ENCODE measurements around the gene VWF.

GRCh38 chr12:6061660-6062059 is 62.8 kb downstream of the VWF start:
- no peak for TF ChIP-seq CEBPB (IDR thresholded peaks at IDR 0.05; ENCODE audit: borderline replicate concordance in 1 of 2, low read depth in 2 of 2, low read length in 2 of 2)
- TF ChIP-seq, protein P1, sequence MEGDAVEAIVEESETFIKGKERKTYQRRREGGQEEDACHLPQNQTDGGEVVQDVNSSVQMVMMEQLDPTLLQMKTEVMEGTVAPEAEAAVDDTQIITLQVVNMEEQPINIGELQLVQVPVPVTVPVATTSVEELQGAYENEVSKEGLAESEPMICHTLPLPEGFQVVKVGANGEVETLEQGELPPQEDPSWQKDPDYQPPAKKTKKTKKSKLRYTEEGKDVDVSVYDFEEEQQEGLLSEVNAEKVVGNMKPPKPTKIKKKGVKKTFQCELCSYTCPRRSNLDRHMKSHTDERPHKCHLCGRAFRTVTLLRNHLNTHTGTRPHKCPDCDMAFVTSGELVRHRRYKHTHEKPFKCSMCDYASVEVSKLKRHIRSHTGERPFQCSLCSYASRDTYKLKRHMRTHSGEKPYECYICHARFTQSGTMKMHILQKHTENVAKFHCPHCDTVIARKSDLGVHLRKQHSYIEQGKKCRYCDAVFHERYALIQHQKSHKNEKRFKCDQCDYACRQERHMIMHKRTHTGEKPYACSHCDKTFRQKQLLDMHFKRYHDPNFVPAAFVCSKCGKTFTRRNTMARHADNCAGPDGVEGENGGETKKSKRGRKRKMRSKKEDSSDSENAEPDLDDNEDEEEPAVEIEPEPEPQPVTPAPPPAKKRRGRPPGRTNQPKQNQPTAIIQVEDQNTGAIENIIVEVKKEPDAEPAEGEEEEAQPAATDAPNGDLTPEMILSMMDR (IDR thresholded peaks at IDR 0.05 in 2 of 3, conservative IDR thresholded peaks at IDR 0.05 in 1 of 3; ENCODE audit: control insufficient read depth in 2 of 3, extremely low read depth in 1 of 3, insufficient read depth in 1 of 3, low read depth in 3 of 3, low read length in 3 of 3), result no peak
- no peak for TF ChIP-seq USF1 (IDR thresholded peaks at IDR 0.05; ENCODE audit: borderline replicate concordance, extremely low read length, insufficient read depth, low read depth, low read length)
- TF ChIP-seq KDM1A (IDR thresholded peaks at IDR 0.05; ENCODE audit: borderline replicate concordance), result no peak
- no peak for TF ChIP-seq NFYB (IDR thresholded peaks at IDR 0.05; ENCODE audit: insufficient read depth, low read depth, low read length)
- no peak for TF ChIP-seq FOXK2 (IDR thresholded peaks at IDR 0.05)
- no peak for TF ChIP-seq JUND (IDR thresholded peaks at IDR 0.05; ENCODE audit: low read depth, low read length)
- TF ChIP-seq BCL3 (IDR thresholded peaks at IDR 0.05; ENCODE audit: borderline replicate concordance, insufficient read depth, low read depth, low read length, poor library complexity, severe bottlenecking), result no peak
- TF ChIP-seq, protein P2, sequence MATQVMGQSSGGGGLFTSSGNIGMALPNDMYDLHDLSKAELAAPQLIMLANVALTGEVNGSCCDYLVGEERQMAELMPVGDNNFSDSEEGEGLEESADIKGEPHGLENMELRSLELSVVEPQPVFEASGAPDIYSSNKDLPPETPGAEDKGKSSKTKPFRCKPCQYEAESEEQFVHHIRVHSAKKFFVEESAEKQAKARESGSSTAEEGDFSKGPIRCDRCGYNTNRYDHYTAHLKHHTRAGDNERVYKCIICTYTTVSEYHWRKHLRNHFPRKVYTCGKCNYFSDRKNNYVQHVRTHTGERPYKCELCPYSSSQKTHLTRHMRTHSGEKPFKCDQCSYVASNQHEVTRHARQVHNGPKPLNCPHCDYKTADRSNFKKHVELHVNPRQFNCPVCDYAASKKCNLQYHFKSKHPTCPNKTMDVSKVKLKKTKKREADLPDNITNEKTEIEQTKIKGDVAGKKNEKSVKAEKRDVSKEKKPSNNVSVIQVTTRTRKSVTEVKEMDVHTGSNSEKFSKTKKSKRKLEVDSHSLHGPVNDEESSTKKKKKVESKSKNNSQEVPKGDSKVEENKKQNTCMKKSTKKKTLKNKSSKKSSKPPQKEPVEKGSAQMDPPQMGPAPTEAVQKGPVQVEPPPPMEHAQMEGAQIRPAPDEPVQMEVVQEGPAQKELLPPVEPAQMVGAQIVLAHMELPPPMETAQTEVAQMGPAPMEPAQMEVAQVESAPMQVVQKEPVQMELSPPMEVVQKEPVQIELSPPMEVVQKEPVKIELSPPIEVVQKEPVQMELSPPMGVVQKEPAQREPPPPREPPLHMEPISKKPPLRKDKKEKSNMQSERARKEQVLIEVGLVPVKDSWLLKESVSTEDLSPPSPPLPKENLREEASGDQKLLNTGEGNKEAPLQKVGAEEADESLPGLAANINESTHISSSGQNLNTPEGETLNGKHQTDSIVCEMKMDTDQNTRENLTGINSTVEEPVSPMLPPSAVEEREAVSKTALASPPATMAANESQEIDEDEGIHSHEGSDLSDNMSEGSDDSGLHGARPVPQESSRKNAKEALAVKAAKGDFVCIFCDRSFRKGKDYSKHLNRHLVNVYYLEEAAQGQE (IDR thresholded peaks at IDR 0.05; ENCODE audit: low read depth, low read length), result no peak
- no peak for TF ChIP-seq CHD2 (IDR thresholded peaks at IDR 0.05; ENCODE audit: borderline replicate concordance, low read depth, low read length)
- no peak for TF ChIP-seq KAT2A (conservative IDR thresholded peaks at IDR 0.05; ENCODE audit: control insufficient read depth, low read depth, low read length)
- TF ChIP-seq RAD51 (IDR thresholded peaks at IDR 0.05), result no peak
